ENCODE measurements around the gene SLC1A5.

- TF ChIP-seq CTCF (IDR thresholded peaks at IDR 0.05): no peak
- no peak for TF ChIP-seq POLR2A (IDR thresholded peaks at IDR 0.05)
These were observed 9.5 kb upstream of the SLC1A5 start for GRCh38 chr19:46797881-46798280.

All from esophagus squamous epithelium (tissue), 4 donors.